GM23248 (cell line): ENCODE measurements around the gene GOLT1B. TPM values are rescaled to one million over a fixed set of nuclear protein-coding genes. Genes with fewer than 3 reads are reported as not detected.

Experiments
- DNase-seq: peaks from one replicate; pipeline ENCODE4 v3.0.0-alpha.2; 2015
- H2AFZ ChIP-seq: fragments of 200-600 bp; sonication (generic); 2 replicates; pipeline ENCODE4 v1.6.1; 2016; ENCODE audit warnings: antibody characterized with exemption
- H3F3A ChIP-seq: fragments of 200-600 bp; sonication (generic); 2 replicates; pipeline ENCODE4 v1.6.1; 2016; ENCODE audit warnings: mild to moderate bottlenecking, antibody characterized with exemption, mixed run types; ENCODE audit not compliant: insufficient read depth
- H3K27ac ChIP-seq: fragments of 200-600 bp; sonication (generic); 2 replicates; pipeline ENCODE4 v1.5.1; 2016; ENCODE audit warnings: mild to moderate bottlenecking
- H3K27me3 ChIP-seq: fragments of 200-600 bp; sonication (generic); replicated peaks from 2 replicates; pipeline ENCODE4 v1.6.1; 2016; ENCODE audit warnings: mild to moderate bottlenecking; ENCODE audit not compliant: insufficient read depth
- H3K36me3 ChIP-seq: fragments of 200-600 bp; sonication (generic); 2 replicates; pipeline ENCODE4 v1.6.1; 2016; ENCODE audit warnings: low read depth, mild to moderate bottlenecking
- H3K4me1 ChIP-seq: fragments of 200-600 bp; sonication (generic); 2 replicates; pipeline ENCODE4 v1.6.1; 2016; ENCODE audit warnings: mild to moderate bottlenecking; ENCODE audit not compliant: insufficient read depth
- H3K4me2 ChIP-seq: fragments of 200-600 bp; sonication (generic); one replicate; pipeline ENCODE4 v1.6.1; 2016; ENCODE audit warnings: mild to moderate bottlenecking; ENCODE audit not compliant: unreplicated experiment
- H3K4me3 ChIP-seq: fragments of 200-600 bp; sonication (generic); 2 replicates; pipeline ENCODE4 v1.5.1; 2016; ENCODE audit warnings: mild to moderate bottlenecking
- H3K79me2 ChIP-seq: fragments of 200-600 bp; sonication (generic); 2 replicates; pipeline ENCODE4 v1.6.1; 2016; ENCODE audit warnings: mild to moderate bottlenecking; ENCODE audit not compliant: insufficient read depth
- H3K9ac ChIP-seq: fragments of 200-600 bp; sonication (generic); 2 replicates; pipeline ENCODE4 v1.6.1; 2016; ENCODE audit warnings: mild to moderate bottlenecking
- H3K9me2 ChIP-seq: fragments of 200-600 bp; sonication (generic); 2 replicates; pipeline ENCODE4 v1.6.1; 2016; ENCODE audit warnings: mixed run types, mild to moderate bottlenecking, moderate library complexity; ENCODE audit not compliant: insufficient read depth
- H3K9me3 ChIP-seq: fragments of 200-600 bp; sonication (generic); one replicate; pipeline ENCODE4 v1.6.1; 2017; ENCODE audit warnings: low read depth
- H4K20me1 ChIP-seq: fragments of 200-600 bp; sonication (generic); 2 replicates; pipeline ENCODE4 v1.6.0; 2016; ENCODE audit not compliant: insufficient read depth
- EZH2 ChIP-seq: fragments of 200-600 bp; sonication (generic); IDR thresholded peaks from 2 replicates; pipeline ENCODE4 v1.6.1; 2018; ENCODE audit warnings: antibody characterized with exemption, mild to moderate bottlenecking; ENCODE audit not compliant: insufficient read depth, poor library complexity, severe bottlenecking
- EZH2phosphoT487 ChIP-seq: fragments of 200-600 bp; sonication (generic); IDR thresholded peaks from 2 replicates; pipeline ENCODE4 v1.6.1; 2018; ENCODE audit warnings: antibody characterized with exemption, moderate library complexity, mild to moderate bottlenecking, low read depth; ENCODE audit not compliant: insufficient read depth
- WGBS, 2 experiments: methylation state at CpG; one replicate each; pipeline ENCODE4 v1.1.6; 2015 to 2017; ENCODE audit warnings: low lambda C conversion rate in 2 of 2, low coverage in 1 of 2; ENCODE audit errors: missing lambda C conversion rate in 2 of 2; 5-methylcytosine and 5-hydroxymethylcytosine counted together
- in situ Hi-C: fragments of 300-500 bp; cut with MboI; formaldehyde crosslinking; loops from 2 replicates; pipeline ENCODE4 v1.15.0; 2020
- polyA plus RNA-seq: library from polyadenylated mRNA; unstranded; fragments of >200 nt; fragmentation: Nextera tagmentation; extraction: Ambion mirVana; gene quantifications from 2 replicates; pipeline ENCODE4 v1.2.1, GENCODE V29; 2016
- total RNA-seq: library from RNA; depleted of rRNA; stranded (reverse); fragments of >200 nt; shearing (Covaris generic); gene quantifications from 2 replicates; pipeline ENCODE4 v1.2.3, GENCODE V29; 2014

Gene GOLT1B
- total and polyA plus RNA-seq, 2 experiments from 2014 or later = 73.0 to 105 TPM

GRCh38 chr12:21471294-21471693 is 30.3 kb upstream of the GOLT1B start:
- TF ChIP-seq EZH2 (no peak), EZH2phosphoT487 (no peak)
- DNase-seq = no peak
- H3K4me2 ChIP-seq = no peak overlapping the region
- H3F3A ChIP-seq = peaks cover 12% of the 10 kb centered on the region; the same call in 1 of the 2 replicates
- H3K9me2 ChIP-seq = no peaks in the 10 kb centered on the region
- peaks cover 7% of the 10 kb centered on the region; the same call in 1 of the 2 replicates for H3K79me2 ChIP-seq
- H3K9ac ChIP-seq = no peak overlapping the region
- in situ Hi-C loops = no loop called here
- H3K36me3 ChIP-seq = peaks cover 79% of the 10 kb centered on the region
- WGBS, 2 experiments = 51 to 60% methylated on average over 2 of the region's 2 CpGs
- no peak overlapping the region for H2AFZ ChIP-seq
- H3K27ac ChIP-seq = no peak overlapping the region
- H3K27me3 ChIP-seq = no peaks in the 10 kb centered on the region
- H3K9me3 ChIP-seq = no peaks in the 10 kb centered on the region
- no peaks in the 10 kb centered on the region for H3K4me1 ChIP-seq
- no peak overlapping the region for H3K4me3 ChIP-seq
- no peaks in the 10 kb centered on the region for H4K20me1 ChIP-seq

GRCh38 chr12:21472197-21472823 is 29.3 kb upstream of the GOLT1B start:
- no peaks in the 10 kb centered on the region for H3K9me3 ChIP-seq
- no peaks in the 10 kb centered on the region for H3K27me3 ChIP-seq
- H4K20me1 ChIP-seq = no peaks in the 10 kb centered on the region
- H3K4me1 ChIP-seq = peaks cover 8% of the 10 kb centered on the region
- H3K79me2 ChIP-seq = no peaks in the 10 kb centered on the region
- peaks cover 13% of the 10 kb centered on the region for H3F3A ChIP-seq
- H2AFZ ChIP-seq = no peak overlapping the region
- no peak overlapping the region for H3K4me2 ChIP-seq
- H3K9ac ChIP-seq = no peak overlapping the region
- in situ Hi-C loops = no loop called here
- no peak overlapping the region for H3K27ac ChIP-seq
- no peak for TF ChIP-seq EZH2
- no peak for TF ChIP-seq EZH2phosphoT487
- no peak overlapping the region for H3K4me3 ChIP-seq
- H3K9me2 ChIP-seq = no peaks in the 10 kb centered on the region
- DNase-seq = no peak
- WGBS, 2 experiments = 91 to 92% methylated on average over 7 of the region's 7 CpGs
- peaks cover 83% of the 10 kb centered on the region for H3K36me3 ChIP-seq

- DNase-seq = no peak
- Histone ChIP-seq H2AFZ (no peak overlapping the region), H3K9me2 (no peaks in the 10 kb centered on the region), H3K27me3 (no peaks in the 10 kb centered on the region), H3K27ac (no peak overlapping the region), H3K9ac (no peak overlapping the region), H3K36me3 (peaks cover 67% of the 10 kb centered on the region), H3K4me2 (no peak overlapping the region), H3K9me3 (no peaks in the 10 kb centered on the region), H3K4me3 (no peak overlapping the region), H3K4me1 (peaks cover 10% of the 10 kb centered on the region), H3K79me2 (no peaks in the 10 kb centered on the region), H4K20me1 (0 out of 2 replicates have a peak, but pooled peaks cover 3% of the 10 kb centered on the region), H3F3A (peaks cover 13% of the 10 kb centered on the region)
- WGBS, 2 experiments = 98 to 100% methylated on average over 1 of the region's 1 CpG
- TF ChIP-seq EZH2phosphoT487 (no peak), EZH2 (no peak)
- in situ Hi-C loops = no loop called here
Observed at GRCh38 chr12:21475552-21475951, 26.0 kb upstream of the GOLT1B start.

GRCh38 chr12:21476949-21477348 is 24.6 kb upstream of the GOLT1B start:
- H3K9ac ChIP-seq = no peak overlapping the region
- no peaks in the 10 kb centered on the region for H3K9me3 ChIP-seq
- H3K27me3 ChIP-seq = no peaks in the 10 kb centered on the region
- H3K27ac ChIP-seq = peak overlapping the region; percentile 21
- peak; percentile 84 for DNase-seq
- no peak overlapping the region for H3K4me3 ChIP-seq
- TF ChIP-seq EZH2phosphoT487 (no peak), EZH2 (no peak)
- in situ Hi-C loops = no loop called here
- no peak overlapping the region for H3K4me2 ChIP-seq
- WGBS, 2 experiments = 91 to 93% methylated on average over 3 of the region's 3 CpGs
- H4K20me1 ChIP-seq = 0 out of 2 replicates have a peak, but pooled peaks cover 3% of the 10 kb centered on the region
- peaks cover 10% of the 10 kb centered on the region for H3K4me1 ChIP-seq
- H3F3A ChIP-seq = peaks cover 16% of the 10 kb centered on the region
- H3K9me2 ChIP-seq = no peaks in the 10 kb centered on the region
- H2AFZ ChIP-seq = no peak overlapping the region
- H3K36me3 ChIP-seq = peaks cover 68% of the 10 kb centered on the region
- H3K79me2 ChIP-seq = peaks cover 3% of the 10 kb centered on the region; the same call in 1 of the 2 replicates
